ENCODE measurements around the gene TBC1D4. TPM values are rescaled to one million over a fixed set of nuclear protein-coding genes. Genes with fewer than 3 reads are reported as not detected.

The TBC1D4 gene
- total and polyA plus RNA-seq, 9 of the 15 experiments (the other 6 are each of a cell fraction or from before 2014, with no cell fraction given) = 2.8 to 12.3 (median 7.0) TPM

GRCh38 chr13:75482070-75482819, at the start of gene TBC1D4 (continued):
- peak; percentile 23; the same call in 1 of the 2 replicates for TF ChIP-seq PHF8 (IDR thresholded peaks at IDR 0.05; ENCODE audit: borderline replicate concordance, low read length)
- TF ChIP-seq ATF1 (CRISPR knock-in tag; IDR thresholded peaks at IDR 0.05) = no peak
- TF ChIP-seq ATF1 (tag; IDR thresholded peaks at IDR 0.05) = no peak
- no peak for TF ChIP-seq ZNF121 (CRISPR knock-in tag; conservative IDR thresholded peaks at IDR 0.05)
- no peak for TF ChIP-seq HNRNPK (IDR thresholded peaks at IDR 0.05; ENCODE audit: low read depth, low read length, poor library complexity, severe bottlenecking)
- TF ChIP-seq ZNF77 (CRISPR knock-in tag; IDR thresholded peaks at IDR 0.05) = no peak
- no peak for TF ChIP-seq ZHX1 (conservative IDR thresholded peaks at IDR 0.05; ENCODE audit: low read length)
- TF ChIP-seq SMARCC2 (IDR thresholded peaks at IDR 0.05; ENCODE audit: low read depth) = no peak
- TF ChIP-seq NFYB (IDR thresholded peaks at IDR 0.05; ENCODE audit: extremely low read depth, insufficient read length) = no peak
- TF ChIP-seq SMAD2 (IDR thresholded peaks at IDR 0.05; ENCODE audit: low read depth, low read length) = no peak
- TF ChIP-seq ZNF277 (CRISPR knock-in tag; IDR thresholded peaks at IDR 0.05; ENCODE audit: borderline replicate concordance) = no peak
- no peak for TF ChIP-seq TCF15 (CRISPR knock-in tag; IDR thresholded peaks at IDR 0.05)
- TF ChIP-seq CBX5 (IDR thresholded peaks at IDR 0.05; ENCODE audit: borderline replicate concordance, low read depth) = no peak
- no peak for TF ChIP-seq FOXP1 (CRISPR knock-in tag; IDR thresholded peaks at IDR 0.05)
- no peak for TF ChIP-seq SNIP1 (IDR thresholded peaks at IDR 0.05; ENCODE audit: low read depth)
- no peak; the same call in 1 of the 2 replicates for TF ChIP-seq SMAD4 (CRISPR knock-in tag; conservative IDR thresholded peaks at IDR 0.05)
- TF ChIP-seq ZNF263 (CRISPR knock-in tag; IDR thresholded peaks at IDR 0.05; ENCODE audit: borderline replicate concordance) = peak; percentile 79
- TF ChIP-seq KDM1A (IDR thresholded peaks at IDR 0.05) = peak; percentile 66 to 74; a peak in 3 of 4 replicates
- no peak for TF ChIP-seq KLF13 (tag; IDR thresholded peaks at IDR 0.05; ENCODE audit: borderline replicate concordance, low read depth)
- TF ChIP-seq RBM15 (IDR thresholded peaks at IDR 0.05; ENCODE audit: insufficient read depth, low read length) = no peak
- no peak for TF ChIP-seq SAP30 (IDR thresholded peaks at IDR 0.05; ENCODE audit: borderline replicate concordance, insufficient read depth, low read depth, low read length, poor library complexity, severe bottlenecking)
- TF ChIP-seq ZFX (CRISPR knock-in tag; IDR thresholded peaks at IDR 0.05) = no peak
- no peak for TF ChIP-seq YBX1 (IDR thresholded peaks at IDR 0.05)

Measured in K562 (cell line).